Measurements from ENCODE around the gene TBC1D7. TPM values are rescaled to one million over a fixed set of nuclear protein-coding genes. Genes with fewer than 3 reads are reported as not detected.

The TBC1D7 gene
- total RNA-seq, 1 donor from 2014 or later = 18.1 TPM

GRCh38 chr6:13303668-13304017 lies 24.7 kb downstream of the TBC1D7 start:
- Histone ChIP-seq H3K4me3 (no peak overlapping the region), H3K36me3 (peaks cover 64% of the 10 kb centered on the region), H3K27me3 (no peaks in the 10 kb centered on the region), H3K9me3 (no peaks in the 10 kb centered on the region), H3K27ac (peak overlapping the region; percentile 72), H3K4me1 (peaks cover 38% of the 10 kb centered on the region)
- ATAC-seq (peak; percentile 42), DNase-seq (peak; percentile 79)
- no peak for TF ChIP-seq CTCF (IDR thresholded peaks at IDR 0.05)
- intact Hi-C loops (cut with DNase I) = no loop called here

- H3K27me3 ChIP-seq = no peaks in the 10 kb centered on the region
- peak; percentile 88 for ATAC-seq
- H3K27ac ChIP-seq = peak overlapping the region; percentile 72
- no peak overlapping the region for H3K4me3 ChIP-seq
- intact Hi-C loops (cut with DNase I) = no loop called here
- TF ChIP-seq CTCF (IDR thresholded peaks at IDR 0.05) = no peak
- peak; percentile 75 for DNase-seq
- no peaks in the 10 kb centered on the region for H3K9me3 ChIP-seq
- H3K36me3 ChIP-seq = peaks cover 58% of the 10 kb centered on the region
- peaks cover 32% of the 10 kb centered on the region for H3K4me1 ChIP-seq
Observed at GRCh38 chr6:13302751-13303667, 25.3 kb downstream of the TBC1D7 start.

- Histone ChIP-seq H3K36me3 (peaks cover 54% of the 10 kb centered on the region), H3K27me3 (no peaks in the 10 kb centered on the region), H3K9me3 (no peaks in the 10 kb centered on the region), H3K4me3 (no peak overlapping the region), H3K27ac (peak overlapping the region; percentile 72), H3K4me1 (peaks cover 28% of the 10 kb centered on the region)
- intact Hi-C loops (cut with DNase I) = no loop called here
- no peak for DNase-seq
- ATAC-seq = no peak
- no peak for TF ChIP-seq CTCF (IDR thresholded peaks at IDR 0.05)
Observed at GRCh38 chr6:13302291-13302690, 26.0 kb downstream of the TBC1D7 start.

GRCh38 chr6:13300643-13301590 lies 27.4 kb downstream of the TBC1D7 start:
- no peaks in the 10 kb centered on the region for H3K27me3 ChIP-seq
- no peaks in the 10 kb centered on the region for H3K9me3 ChIP-seq
- no peak for DNase-seq
- peaks cover 40% of the 10 kb centered on the region for H3K36me3 ChIP-seq
- no peak overlapping the region for H3K4me3 ChIP-seq
- intact Hi-C loops (cut with DNase I) = no loop called here
- H3K4me1 ChIP-seq = peaks cover 28% of the 10 kb centered on the region
- TF ChIP-seq CTCF (IDR thresholded peaks at IDR 0.05) = no peak
- ATAC-seq = no peak
- no peak overlapping the region for H3K27ac ChIP-seq

GRCh38 chr6:13299918-13300317 lies 28.4 kb downstream of the TBC1D7 start:
- Histone ChIP-seq H3K4me3 (no peak overlapping the region), H3K27me3 (no peaks in the 10 kb centered on the region), H3K36me3 (peaks cover 39% of the 10 kb centered on the region), H3K9me3 (no peaks in the 10 kb centered on the region), H3K27ac (no peak overlapping the region), H3K4me1 (peaks cover 28% of the 10 kb centered on the region)
- TF ChIP-seq CTCF (IDR thresholded peaks at IDR 0.05) = no peak
- intact Hi-C loops (cut with DNase I) = no loop called here
- DNase-seq = no peak
- no peak for ATAC-seq

Data from upper lobe of right lung (tissue), 1 donor.